Common myeloid progenitor, CD34-positive (primary cell): ENCODE measurements around the gene TTLL5.

Experiments
- CTCF ChIA-PET: fragments of 350-600 bp; sonication (Branson Sonifier 250); formaldehyde crosslinking; loops from one replicate; lab custom pipeline; 2021; ENCODE audit warnings: antibody characterized with exemption; lab: Charles Lee
- POLR2A ChIA-PET: fragments of 350-600 bp; sonication (Branson Sonifier 250); formaldehyde crosslinking; loops from one replicate; lab custom pipeline; 2021; ENCODE audit warnings: antibody characterized with exemption; lab: Charles Lee
- DNase-seq, 3 donors: peaks; one replicate each; pipeline versions ENCODE4 v3.0.0 to v3.0.0-alpha.2; 2013
- H3K27ac ChIP-seq, 2 experiments: 1 replicate in 1 of 2; 2 replicates in 1 of 2; pipeline ENCODE4 v1.7.0; 2013; ENCODE audit warnings: inconsistent platforms in 2 of 2, low read length in 2 of 2, mild to moderate bottlenecking in 2 of 2, low read depth in 1 of 2, moderate library complexity in 1 of 2; ENCODE audit not compliant: severe bottlenecking in 2 of 2, insufficient read depth in 1 of 2, poor library complexity in 1 of 2
- H3K27me3 ChIP-seq, 5 experiments: replicated peaks in 2 of 5; 1 replicate in 3 of 5; 2 replicates in 2 of 5; pipeline versions ENCODE4 v1.6.1 to v1.7.0; 2013; ENCODE audit warnings: low read length in 4 of 5, mild to moderate bottlenecking in 2 of 5, moderate library complexity in 2 of 5, inconsistent platforms in 1 of 5; ENCODE audit not compliant: insufficient read depth in 5 of 5, control insufficient read depth in 4 of 5
- H3K36me3 ChIP-seq, 4 experiments: 1 replicate in 2 of 4; 2 replicates in 2 of 4; pipeline versions ENCODE4 v1.6.1 to v1.7.0; 2013; ENCODE audit warnings: low read length in 3 of 4, control low read depth in 1 of 4, mild to moderate bottlenecking in 1 of 4; ENCODE audit not compliant: control insufficient read depth in 4 of 4, insufficient read depth in 4 of 4
- H3K4me1 ChIP-seq, 4 experiments: 1 replicate in 3 of 4; 2 replicates in 1 of 4; pipeline versions ENCODE4 v1.6.1 to v1.7.1; 2013; ENCODE audit warnings: low read length in 3 of 4, mild to moderate bottlenecking in 3 of 4, control low read depth in 1 of 4, inconsistent platforms in 1 of 4, moderate library complexity in 1 of 4; ENCODE audit not compliant: control insufficient read depth in 4 of 4, insufficient read depth in 4 of 4; ENCODE audit errors: control extremely low read depth in 1 of 4
- H3K4me3 ChIP-seq, 7 experiments: 1 replicate in 4 of 7; 2 replicates in 3 of 7; pipeline versions ENCODE4 v1.5.1 to v1.7.0; 2013; ENCODE audit warnings: mild to moderate bottlenecking in 7 of 7, low read length in 6 of 7, moderate library complexity in 6 of 7, inconsistent platforms in 2 of 7, low read depth in 2 of 7, control low read depth in 1 of 7; ENCODE audit not compliant: insufficient read depth in 4 of 7, control insufficient read depth in 1 of 7; ENCODE audit errors: extremely low read depth in 1 of 7
- H3K9me3 ChIP-seq, 5 experiments: 1 replicate in 4 of 5; 2 replicates in 1 of 5; pipeline versions ENCODE4 v1.6.1 to v1.7.1; 2013; ENCODE audit warnings: low read length in 4 of 5, mild to moderate bottlenecking in 2 of 5, inconsistent platforms in 1 of 5, low read depth in 1 of 5, moderate library complexity in 1 of 5; ENCODE audit not compliant: control insufficient read depth in 4 of 5, insufficient read depth in 2 of 5; ENCODE audit errors: control extremely low read depth in 1 of 5
- WGBS: methylation state at CpG from one replicate; pipeline ENCODE4 v1.1.5; 2013; ENCODE audit not compliant: insufficient coverage; 5-methylcytosine and 5-hydroxymethylcytosine counted together

The TTLL5 gene

GRCh38 chr14:75715926-75716780, 55.1 kb downstream of the TTLL5 start:
- Histone ChIP-seq H3K36me3 (peaks cover 16 to 46% (median 27%) of the 10 kb centered on the region in 4 experiments), H3K27me3 (no peaks in the 10 kb centered on the region), H3K27ac (no peak overlapping the region), H3K4me3 (no peak overlapping the region), H3K9me3 (no peaks in the 10 kb centered on the region), H3K4me1 (no peaks in the 10 kb centered on the region)
- ChIA-PET CTCF (interaction anchor here (0.6 to 1.4 kb wide), 3 partner anchors 7 to 267 kb away, joined by 3 to 6 read pairs (median 5); no protein-coding TSS in a partner anchor), POLR2A (no interaction called here)
- no peak for DNase-seq
- no CpG with 5 or more reads among the region's 2 CpGs for WGBS

GRCh38 chr14:75717729-75718128, 56.7 kb downstream of the TTLL5 start:
- WGBS = 92% methylated on average over 2 of the region's 3 CpGs
- CTCF ChIA-PET = interaction anchor here (1.2 kb wide), 1 partner anchor 9 kb away, joined by 5 read pairs; no protein-coding TSS in a partner anchor
- no peaks in the 10 kb centered on the region for H3K27me3 ChIP-seq
- no peak overlapping the region for H3K4me3 ChIP-seq
- H3K36me3 ChIP-seq = peaks cover 22 to 44% (median 35%) of the 10 kb centered on the region in 4 experiments
- H3K4me1 ChIP-seq = no peaks in the 10 kb centered on the region
- H3K27ac ChIP-seq = no peak overlapping the region
- no peak for DNase-seq
- POLR2A ChIA-PET = no interaction called here
- no peaks in the 10 kb centered on the region for H3K9me3 ChIP-seq

GRCh38 chr14:75718199-75718598, 57.2 kb downstream of the TTLL5 start:
- DNase-seq = no peak
- H3K4me3 ChIP-seq = no peak overlapping the region
- ChIA-PET POLR2A (no interaction called here), CTCF (interaction anchor here (0.8 kb wide), 1 partner anchor 9 kb away, joined by 7 read pairs; no protein-coding TSS in a partner anchor)
- no peaks in the 10 kb centered on the region for H3K9me3 ChIP-seq
- WGBS = 100% methylated on average over 1 of the region's 3 CpGs
- no peaks in the 10 kb centered on the region for H3K27me3 ChIP-seq
- H3K36me3 ChIP-seq = peaks cover 22 to 46% (median 37%) of the 10 kb centered on the region in 4 experiments
- no peaks in the 10 kb centered on the region for H3K4me1 ChIP-seq
- no peak overlapping the region for H3K27ac ChIP-seq

GRCh38 chr14:75720116-75720515, 59.1 kb downstream of the TTLL5 start:
- no peak for DNase-seq
- Histone ChIP-seq H3K27me3 (no peaks in the 10 kb centered on the region), H3K9me3 (no peaks in the 10 kb centered on the region), H3K27ac (no peak overlapping the region), H3K4me3 (no peak overlapping the region), H3K4me1 (no peaks in the 10 kb centered on the region), H3K36me3 (peaks cover 22 to 53% (median 44%) of the 10 kb centered on the region in 4 experiments)
- ChIA-PET CTCF (interaction anchor here (1.2 kb wide), 2 partner anchors 9 to 11 kb away, joined by 3 read pairs; no protein-coding TSS in a partner anchor), POLR2A (no interaction called here)
- WGBS = 100% methylated on average over 1 of the region's 2 CpGs

- H3K4me3 ChIP-seq = no peak overlapping the region
- H3K36me3 ChIP-seq = peaks cover 22 to 57% (median 47%) of the 10 kb centered on the region in 4 experiments
- ChIA-PET CTCF (interaction anchor here (1.2 kb wide), 2 partner anchors 10 to 11 kb away, joined by 3 read pairs; no protein-coding TSS in a partner anchor), POLR2A (no interaction called here)
- H3K27me3 ChIP-seq = no peaks in the 10 kb centered on the region
- no peaks in the 10 kb centered on the region for H3K9me3 ChIP-seq
- no peak for DNase-seq
- no peak overlapping the region for H3K27ac ChIP-seq
- WGBS = 83% methylated on average over 1 of the region's 4 CpGs
- H3K4me1 ChIP-seq = no peaks in the 10 kb centered on the region
These were observed 59.9 kb downstream of the TTLL5 start for GRCh38 chr14:75720842-75721498.

GRCh38 chr14:75723716-75724115, 62.7 kb downstream of the TTLL5 start:
- H3K27me3 ChIP-seq = no peaks in the 10 kb centered on the region
- no peaks in the 10 kb centered on the region for H3K4me1 ChIP-seq
- peaks cover 18 to 62% (median 45%) of the 10 kb centered on the region in 4 experiments for H3K36me3 ChIP-seq
- POLR2A ChIA-PET = no interaction called here
- H3K4me3 ChIP-seq = no peak overlapping the region
- WGBS = no CpG with 5 or more reads among the region's 1 CpG
- no peak for DNase-seq
- no peak overlapping the region for H3K27ac ChIP-seq
- peaks cover 0 to 7% (median 0%) of the 10 kb centered on the region in 5 experiments for H3K9me3 ChIP-seq
- CTCF ChIA-PET = no interaction called here
